Activated CD8-positive, alpha-beta memory T cell treated with anti-CD3 and anti-CD28 coated beads for 1 hour (primary cell): ENCODE measurements around the gene TSPAN2.

Source experiments
- DNase-seq, 2 donors: peaks; one replicate each; pipeline ENCODE4 v3.0.0-alpha.2; 2020; ENCODE audit warnings: low read depth in 1 of 2; ENCODE audit errors: extremely low read depth in 1 of 2

Gene TSPAN2

GRCh38 chr1:115076384-115076915, 12.9 kb downstream of the TSPAN2 start:
- no peak for DNase-seq

DNA sequence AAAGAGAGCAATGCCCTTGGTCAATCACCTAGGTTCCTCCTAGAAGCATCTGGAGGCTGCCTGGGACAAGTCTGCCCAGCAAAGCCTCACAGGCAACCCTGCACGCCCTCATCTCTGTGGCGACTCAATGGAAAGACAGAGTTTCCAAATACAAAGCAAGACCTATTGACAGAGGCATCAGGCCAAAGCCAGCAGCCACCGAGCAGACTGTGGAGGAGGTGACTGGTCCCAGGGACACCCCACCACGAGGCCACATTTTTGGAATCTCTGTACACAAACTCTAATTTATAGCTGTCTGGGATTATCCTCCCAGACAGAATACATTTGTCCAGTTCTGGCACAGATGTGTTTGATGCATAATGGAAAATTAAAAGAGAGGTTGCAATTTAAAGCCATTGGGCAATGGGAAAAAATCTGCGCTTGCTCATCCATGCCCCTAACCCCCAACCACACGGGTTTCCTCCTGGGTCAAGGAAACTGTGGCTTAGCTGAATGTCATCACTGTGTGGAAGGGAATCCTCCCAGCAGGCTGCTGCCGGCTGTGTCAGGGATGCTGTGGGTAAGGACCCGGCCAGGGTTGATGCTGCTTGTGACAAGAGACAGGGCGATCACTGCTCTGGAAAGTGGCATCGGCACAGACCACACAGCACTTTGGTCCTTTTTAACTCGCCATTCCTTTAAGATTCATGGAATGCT, 14.3 kb downstream of the TSPAN2 start:
- no peak for DNase-seq

DNA sequence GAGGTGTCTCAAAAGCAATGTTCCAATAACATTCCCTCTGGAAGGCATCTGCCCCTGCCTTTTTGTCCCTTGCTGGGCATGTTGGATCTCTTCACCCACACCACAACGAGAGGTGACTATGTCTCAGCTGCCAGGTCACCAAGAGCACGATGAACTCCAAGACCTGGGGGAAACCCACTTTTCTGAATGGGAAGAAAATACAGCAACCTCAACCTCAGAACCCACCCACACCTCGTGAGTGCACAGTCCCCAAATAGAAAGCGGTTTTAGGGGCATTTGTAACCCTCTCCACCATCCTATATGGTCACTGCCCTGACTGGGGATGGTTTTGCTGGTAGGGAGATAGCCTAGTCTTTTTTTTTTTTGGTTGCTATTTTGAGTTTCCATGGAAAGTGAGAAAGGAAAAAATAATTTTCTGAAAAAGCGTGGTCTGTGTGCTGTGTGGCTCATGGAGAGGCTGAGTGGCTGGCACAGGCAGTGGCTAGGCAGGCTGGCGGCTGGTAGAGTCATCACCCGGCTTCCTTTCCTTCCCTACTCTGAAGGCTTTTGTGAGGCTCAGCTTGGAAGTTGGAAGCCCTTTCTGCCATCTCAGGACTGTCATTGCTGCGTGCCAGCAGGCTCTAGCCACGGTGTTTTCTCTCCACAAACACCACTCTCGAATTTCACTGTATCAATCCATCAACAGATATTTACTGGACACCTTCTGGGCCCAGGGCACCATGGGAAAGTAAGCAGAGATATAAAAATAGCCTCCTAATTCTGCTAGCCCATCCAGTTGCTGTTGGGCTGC, 15.8 kb downstream of the TSPAN2 start:
- no peak for DNase-seq

- no peak for DNase-seq
Observed at GRCh38 chr1:115071012-115071664, 18.2 kb downstream of the TSPAN2 start.

DNA sequence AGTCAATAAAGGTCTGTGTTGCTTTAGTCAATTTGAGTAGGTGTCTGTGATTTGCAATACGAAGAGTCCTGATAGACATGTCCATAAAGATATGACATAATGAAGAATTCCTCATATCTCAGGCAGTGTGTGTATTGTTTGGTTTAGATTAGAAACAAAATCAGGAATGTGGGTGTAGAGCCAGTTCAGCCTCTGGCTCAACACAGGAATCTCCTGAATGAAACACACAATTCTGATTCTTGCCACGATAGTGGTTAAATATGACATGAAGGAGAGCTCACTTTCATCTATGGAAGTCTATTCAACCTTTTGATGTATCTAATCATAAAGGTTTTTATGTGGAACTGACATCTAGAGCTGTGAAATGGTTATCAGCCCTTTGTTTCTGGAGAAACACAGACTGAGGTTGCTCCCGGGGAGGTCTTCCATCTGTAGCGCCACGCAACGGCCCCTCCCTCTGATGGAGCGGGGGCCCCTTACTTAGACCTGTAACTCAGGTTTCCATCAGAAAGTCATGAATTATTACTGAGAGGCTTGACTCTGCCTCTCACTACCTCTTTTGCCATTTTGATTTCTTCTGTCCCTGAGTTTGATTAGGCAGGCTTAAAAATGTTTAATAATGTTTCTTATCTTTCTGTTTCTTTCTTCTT, 19.5 kb downstream of the TSPAN2 start:
- DNase-seq: no peak

GRCh38 chr1:115068826-115069585, 20.3 kb downstream of the TSPAN2 start:
- no peak for DNase-seq

- DNase-seq: no peak
Observed at GRCh38 chr1:115067161-115067859, 22.0 kb downstream of the TSPAN2 start.

GRCh38 chr1:115065021-115065420, 24.3 kb downstream of the TSPAN2 start:
- DNase-seq: no peak

DNA sequence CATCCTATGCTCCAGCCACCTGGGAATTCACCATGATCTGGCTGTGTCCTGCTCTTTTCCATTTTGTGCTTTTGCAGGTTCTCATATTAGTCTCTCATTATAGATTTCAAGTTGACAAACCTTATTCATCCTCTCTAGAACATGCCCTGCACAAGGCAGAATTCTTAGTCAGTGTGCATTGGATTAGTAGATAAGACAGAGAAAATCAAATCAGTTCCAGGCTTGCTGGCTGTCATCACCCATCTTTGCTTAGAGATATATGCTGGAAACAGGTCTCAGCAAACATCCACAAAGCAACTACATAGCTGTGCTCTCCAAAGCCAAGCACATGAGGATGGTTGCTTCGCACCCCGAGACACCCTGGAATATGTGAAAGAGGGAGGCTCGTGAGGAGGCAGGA, 24.8 kb downstream of the TSPAN2 start:
- no peak for DNase-seq

GRCh38 chr1:115063228-115063901, 25.9 kb downstream of the TSPAN2 start:
- no peak for DNase-seq

DNA sequence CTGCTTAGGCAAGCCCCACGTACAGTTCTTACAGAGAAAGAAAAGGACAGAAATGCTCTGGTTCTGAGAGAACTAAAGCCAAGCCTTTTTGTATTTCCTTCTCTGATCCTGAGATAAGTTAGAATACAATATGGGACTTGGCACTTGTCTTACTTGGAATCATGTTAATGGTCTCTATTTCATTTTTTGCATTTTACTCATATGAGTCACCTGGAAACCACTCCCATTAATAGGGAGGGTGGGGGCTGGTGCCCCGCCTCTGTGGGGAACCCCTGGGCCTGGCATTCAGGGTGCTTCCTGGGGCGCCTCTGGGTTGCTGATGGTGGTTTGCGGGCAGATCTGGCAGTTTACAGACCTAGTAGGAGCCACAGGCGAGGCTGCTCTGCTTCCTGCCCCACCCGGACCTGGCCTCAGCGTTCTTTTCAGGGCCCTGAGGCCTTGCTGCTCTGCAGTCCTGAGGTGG, 26.7 kb downstream of the TSPAN2 start:
- peak; percentile 86 to 90 for DNase-seq

DNA sequence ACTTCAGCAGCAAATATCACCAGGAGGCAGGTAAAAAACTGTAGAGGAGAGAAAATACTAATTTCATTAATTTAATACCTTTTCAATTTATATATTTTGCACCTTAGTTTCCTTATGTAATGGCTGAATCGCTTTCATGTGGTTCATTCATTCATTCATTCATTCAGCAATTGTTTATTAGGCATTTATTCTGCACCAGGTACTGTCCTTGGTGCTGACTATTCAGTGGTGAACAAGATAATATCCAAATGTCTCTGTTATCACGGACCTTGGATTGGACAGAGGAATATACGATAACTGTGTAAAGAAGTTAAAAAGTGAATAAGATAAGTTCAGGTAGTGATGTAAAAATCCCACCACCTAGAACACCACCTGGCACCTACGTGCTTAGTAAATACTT, 28.8 kb downstream of the TSPAN2 start:
- DNase-seq: no peak

DNA sequence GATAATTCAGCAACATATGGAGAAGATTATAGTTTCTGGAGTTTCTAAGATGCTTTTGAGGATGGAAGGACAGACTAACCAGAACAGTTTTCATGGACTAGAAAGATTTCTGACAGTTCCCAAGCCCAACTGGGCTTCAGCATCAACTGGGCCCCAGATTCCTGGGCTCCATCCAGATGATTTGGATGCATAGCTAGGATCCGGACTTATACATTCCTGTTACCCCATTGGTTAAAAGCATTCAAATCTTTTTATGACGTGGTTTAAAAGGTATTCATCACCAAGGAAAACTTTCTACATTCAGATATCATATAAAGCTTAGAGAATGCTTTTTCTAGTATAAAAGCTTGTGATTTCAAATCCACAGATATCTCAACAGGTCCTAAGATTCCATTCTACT, 30.0 kb downstream of the TSPAN2 start:
- DNase-seq: no peak

DNA sequence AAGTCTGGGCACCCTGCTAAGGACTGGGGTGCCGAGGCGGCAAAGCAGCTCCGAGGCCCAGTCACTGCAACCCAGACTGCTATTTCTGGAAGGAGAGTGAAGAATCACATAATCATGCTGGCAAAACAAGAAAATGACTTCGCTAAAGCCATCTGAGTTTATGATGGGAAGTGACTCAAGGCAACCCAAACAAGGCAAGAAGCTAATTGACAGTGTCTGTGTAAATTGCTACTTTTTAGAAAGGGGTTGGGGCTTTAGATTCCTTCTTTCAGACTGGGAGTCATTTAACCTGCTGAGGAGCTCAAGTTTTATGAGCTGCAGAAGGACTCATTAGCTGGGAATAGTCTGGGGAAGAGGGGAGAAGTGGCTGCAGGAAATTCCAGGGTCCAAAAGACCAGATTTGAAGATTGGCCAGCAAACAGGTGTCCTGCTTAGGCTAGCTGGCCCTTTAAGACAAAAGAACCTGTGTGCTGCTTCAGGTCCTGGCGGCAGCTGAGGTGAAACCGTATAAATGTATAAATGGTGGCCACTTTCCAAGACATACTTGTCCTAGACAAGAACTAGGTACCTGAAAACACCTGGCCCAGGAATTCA, 31.5 kb downstream of the TSPAN2 start:
- no peak for DNase-seq

GRCh38 chr1:115056395-115056798, 32.9 kb downstream of the TSPAN2 start:
- DNase-seq: no peak

GRCh38 chr1:115052454-115053083, 36.7 kb downstream of the TSPAN2 start:
- peak; percentile 11 to 25 for DNase-seq

DNA sequence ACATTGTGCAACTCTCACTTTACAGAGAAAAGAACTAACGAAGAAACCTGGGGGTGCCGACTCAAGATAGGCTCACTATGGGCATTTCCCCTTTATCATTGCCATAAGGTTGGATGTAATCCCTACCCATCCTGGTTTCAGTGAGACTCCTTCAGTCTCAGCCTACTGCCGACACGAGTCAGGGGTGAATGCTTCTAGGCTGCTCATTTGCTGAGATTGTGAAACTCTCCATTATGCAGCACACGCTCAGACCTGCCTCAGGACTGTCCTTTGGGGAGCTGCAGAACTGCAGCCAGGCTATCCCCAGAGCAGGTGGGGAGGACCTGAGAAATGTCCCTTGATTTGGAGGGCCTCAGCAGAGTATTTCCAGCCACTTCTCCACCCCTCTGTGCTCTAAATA, 37.5 kb downstream of the TSPAN2 start:
- no peak for DNase-seq

GRCh38 chr1:115046751-115047150, 42.6 kb downstream of the TSPAN2 start:
- no peak for DNase-seq
